Ecto neural progenitor cell (in vitro differentiated cells): ENCODE measurements around the gene SYCE1.
"Not testable (repeated sequence)": the region's sequence is repeated elsewhere in the genome, so short reads cannot be mapped to it uniquely, and the experiment has no call there.

Source experiments
- DNase-seq: peaks from one replicate; pipeline ENCODE4 v3.0.0-alpha.2; 2018; ENCODE audit warnings: low spot score

SYCE1 gene

DNA sequence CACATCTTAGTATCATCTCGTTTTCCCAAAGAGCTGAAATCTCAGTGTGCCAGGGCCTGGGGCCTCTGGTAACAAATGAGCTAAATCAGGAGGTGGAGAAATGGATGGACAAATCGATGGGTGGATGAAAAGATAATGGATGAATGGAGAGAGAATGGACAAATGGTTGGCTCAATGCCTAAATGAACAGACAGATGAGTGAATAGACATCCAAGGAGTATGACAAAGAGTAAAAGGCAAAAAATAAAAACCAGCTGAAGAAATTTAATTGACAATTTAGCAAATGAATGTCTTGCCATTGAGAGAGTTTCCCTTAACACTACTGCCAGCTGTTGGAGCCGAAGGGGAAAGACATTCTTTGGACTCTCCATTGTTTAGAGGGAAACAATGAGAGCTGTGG is 8.0 kb downstream of the SYCE1 start:
- DNase-seq, result no peak

DNA sequence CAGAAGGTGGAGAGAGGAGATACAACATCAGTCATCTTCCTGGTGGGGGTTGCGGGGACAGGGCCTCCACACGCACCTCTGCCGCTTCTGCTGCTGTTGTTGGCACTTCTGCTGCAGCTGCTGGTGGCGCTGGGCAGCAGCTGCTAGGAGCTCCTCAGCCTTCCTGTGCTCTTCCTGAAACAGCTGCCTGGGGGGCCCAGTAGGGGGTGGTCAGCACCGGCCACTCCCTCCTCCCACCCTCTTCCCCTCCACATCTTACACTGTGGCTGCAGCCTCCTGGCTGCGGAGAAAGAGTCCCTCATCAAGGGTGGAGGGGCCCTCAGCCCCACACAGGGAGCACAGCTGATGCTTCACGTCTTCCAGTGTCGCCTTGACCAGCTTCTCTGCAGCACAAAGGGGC is 9.9 kb downstream of the SYCE1 start:
- DNase-seq, result no peak

DNA sequence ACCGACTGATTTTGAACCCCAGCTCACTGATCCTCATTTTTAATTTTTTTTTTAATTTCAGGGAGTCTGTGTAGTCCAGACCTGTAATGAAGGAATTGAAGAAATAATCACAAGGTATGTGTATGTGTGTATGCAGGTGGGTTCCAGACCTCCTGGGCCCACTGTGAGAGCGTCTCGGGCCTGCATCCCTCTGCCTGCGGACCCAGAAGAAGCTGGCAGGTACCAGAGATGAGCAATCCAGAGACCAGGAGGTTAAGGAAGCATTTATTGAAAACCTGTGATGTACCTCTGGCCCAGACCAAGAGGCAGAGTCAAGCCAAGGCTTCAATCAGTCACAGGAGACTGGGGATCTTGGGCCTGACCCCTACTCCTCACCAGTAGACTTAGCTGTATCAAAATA is 10.8 kb downstream of the SYCE1 start:
- DNase-seq, result no peak

- no peak for DNase-seq
Measured at GRCh38 chr10:133544506-133544905, 20.9 kb downstream of the SYCE1 start.

- DNase-seq, result not testable (repeated sequence)
Measured at GRCh38 chr10:133541441-133541975, 23.9 kb downstream of the SYCE1 start.

DNA sequence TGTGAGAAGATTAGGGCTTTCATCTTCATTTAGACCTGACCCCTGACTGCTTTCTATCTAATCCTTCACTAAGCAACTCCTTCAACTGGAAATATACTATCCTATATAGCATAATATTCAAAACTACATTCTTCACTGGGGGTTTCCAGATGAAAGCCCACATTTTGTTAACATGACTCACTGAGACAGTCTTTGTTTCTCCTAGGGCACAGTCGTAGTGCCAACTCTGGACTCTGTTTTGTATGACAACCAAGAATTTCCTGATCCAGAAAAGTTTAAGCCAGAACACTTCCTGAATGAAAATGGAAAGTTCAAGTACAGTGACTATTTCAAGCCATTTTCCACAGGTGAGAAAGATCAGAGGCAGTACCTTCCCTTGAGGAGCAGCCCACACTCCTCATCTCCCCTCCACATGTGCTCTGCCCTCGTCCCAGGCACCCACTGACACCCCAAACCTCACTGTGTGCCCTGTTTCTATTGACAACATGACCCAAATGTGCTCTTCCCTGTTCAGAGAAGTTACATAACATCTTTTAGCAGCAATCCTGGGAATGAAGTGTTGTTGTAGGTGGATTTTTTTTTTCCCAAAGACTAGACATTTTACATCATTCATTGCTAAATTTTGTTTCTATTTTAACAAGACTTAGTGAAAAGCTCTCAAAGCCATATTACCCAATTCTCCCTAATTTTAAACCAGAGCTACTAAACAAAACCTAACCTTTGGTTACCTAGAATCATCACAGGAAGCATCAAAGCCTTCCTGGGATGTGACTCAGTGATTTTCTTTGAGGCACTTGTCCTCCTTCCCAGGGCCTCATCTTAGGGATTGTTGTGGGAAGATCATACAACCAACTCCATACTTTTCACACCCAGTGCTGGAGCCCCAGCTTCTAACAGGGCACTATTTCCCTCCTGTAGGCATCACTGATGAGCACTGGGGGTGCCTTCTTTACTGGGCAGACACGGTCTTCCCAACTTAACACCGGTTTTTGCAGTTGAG is 27.5 kb downstream of the SYCE1 start:
- no peak for DNase-seq

DNA sequence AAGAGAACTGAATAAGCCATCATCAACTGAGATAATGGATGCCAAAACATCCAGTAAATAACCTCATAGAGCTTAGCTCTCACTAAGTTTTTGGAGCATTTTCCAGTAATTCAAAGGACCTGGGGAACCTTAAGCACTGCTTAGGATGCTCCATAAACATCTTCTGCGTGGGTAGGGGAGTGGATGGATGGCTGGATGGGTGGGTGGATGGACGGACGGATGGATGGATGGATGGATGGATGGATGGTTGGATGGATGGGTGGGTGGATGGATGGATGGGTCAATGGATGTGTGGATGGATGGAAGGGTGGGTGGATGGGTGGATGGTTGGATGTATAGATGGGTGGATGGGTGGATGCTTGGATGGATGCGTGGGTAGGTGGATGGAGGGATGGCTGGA is 29.2 kb downstream of the SYCE1 start:
- no peak for DNase-seq

DNA sequence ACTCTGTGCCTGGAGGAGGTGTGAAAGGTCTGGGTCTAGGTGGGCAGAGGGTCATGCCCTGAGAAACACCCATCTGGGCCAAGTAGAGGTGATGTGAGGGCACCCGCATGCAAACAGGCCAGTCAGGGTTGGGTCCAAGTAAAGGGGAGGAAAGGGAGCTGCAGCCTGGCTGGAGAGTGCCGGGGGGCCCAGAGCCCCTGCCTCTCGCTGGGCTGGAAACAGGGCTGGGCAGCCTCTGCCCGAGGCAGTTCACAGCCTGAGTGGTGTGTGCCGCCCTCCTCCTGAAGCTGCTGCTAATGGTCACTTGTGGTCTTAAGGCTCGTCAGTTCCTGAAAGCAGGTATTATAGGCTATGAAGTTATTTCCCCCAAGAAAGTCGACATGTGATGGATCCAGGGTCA is 31.0 kb downstream of the SYCE1 start:
- DNase-seq, result no peak

- no peak for DNase-seq
Measured at GRCh38 chr10:133532871-133533270, 32.5 kb downstream of the SYCE1 start.

DNA sequence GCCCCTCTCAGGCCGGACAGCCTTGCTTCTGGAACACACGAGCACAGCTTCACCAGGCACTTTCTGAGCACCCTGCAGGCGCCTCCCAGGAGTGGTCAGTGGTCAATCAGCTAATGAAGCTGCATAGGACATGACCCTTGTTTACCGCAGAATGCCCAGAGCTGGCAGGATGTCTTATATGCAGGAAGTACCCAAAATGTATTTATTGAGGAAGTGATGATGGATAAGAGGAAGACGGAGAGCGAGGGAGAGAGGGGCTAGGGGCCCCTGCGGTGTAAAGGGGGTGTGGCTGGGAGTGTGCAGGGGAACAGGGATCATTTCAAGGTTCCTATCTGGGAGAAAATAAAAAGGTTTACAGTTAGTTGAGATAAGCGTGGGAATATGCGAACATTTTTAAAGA is 34.9 kb downstream of the SYCE1 start:
- DNase-seq, result no peak

DNA sequence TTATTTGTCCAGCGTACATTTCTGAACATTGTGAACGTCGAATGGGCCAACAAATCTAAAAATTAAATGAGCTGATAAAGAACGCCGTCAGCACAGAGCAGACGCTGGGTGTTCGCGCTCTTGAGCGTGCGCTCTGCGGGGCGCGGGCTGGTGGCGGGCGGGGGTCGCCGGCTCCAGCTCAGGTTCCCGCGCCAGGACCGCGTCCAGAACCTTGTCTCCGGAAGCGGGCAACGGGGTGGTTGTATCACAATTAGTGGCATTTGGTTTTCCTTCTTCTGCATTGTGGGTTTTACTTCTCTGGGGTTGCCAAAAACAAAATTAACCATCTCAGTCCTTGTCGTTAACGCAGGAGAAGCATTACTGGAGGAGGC is 35.8 kb downstream of the SYCE1 start:
- no peak for DNase-seq

DNA sequence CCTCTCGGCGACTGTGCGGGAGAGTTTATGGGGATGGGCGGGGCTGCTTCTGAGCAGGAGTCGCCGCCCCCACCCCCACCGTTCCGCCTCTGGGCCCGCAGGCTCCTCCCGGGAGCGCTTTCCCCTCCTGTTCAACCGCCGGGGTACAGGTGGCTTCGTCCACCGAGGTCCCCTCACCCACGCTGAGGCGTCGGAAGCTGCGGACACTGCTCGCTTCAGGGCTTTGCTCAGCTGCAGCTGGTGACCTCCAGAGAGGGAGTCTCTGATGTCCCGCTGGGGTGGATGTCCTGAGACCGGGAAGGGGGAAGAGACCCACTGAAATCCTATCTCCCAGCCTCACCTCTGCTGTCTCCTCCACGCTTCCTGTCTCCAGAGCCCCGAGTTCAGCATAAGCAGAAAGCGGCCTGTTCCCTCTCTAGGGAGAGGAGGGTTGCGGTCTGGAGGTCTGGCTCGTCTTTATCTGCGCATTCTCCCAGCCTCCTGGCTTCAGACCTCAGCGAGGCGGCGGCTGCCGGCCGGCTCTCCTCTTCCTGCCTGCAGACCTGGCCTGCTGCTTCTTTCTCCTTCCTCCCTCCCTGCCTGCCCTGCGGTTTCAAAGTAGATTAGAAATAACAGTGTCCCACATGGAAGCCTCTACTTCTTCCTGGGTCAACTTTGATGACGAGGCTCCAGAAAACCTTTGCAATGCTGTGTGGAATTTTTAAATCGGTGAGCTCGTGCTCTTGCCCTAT is 36.4 kb downstream of the SYCE1 start:
- DNase-seq, result no peak

DNA sequence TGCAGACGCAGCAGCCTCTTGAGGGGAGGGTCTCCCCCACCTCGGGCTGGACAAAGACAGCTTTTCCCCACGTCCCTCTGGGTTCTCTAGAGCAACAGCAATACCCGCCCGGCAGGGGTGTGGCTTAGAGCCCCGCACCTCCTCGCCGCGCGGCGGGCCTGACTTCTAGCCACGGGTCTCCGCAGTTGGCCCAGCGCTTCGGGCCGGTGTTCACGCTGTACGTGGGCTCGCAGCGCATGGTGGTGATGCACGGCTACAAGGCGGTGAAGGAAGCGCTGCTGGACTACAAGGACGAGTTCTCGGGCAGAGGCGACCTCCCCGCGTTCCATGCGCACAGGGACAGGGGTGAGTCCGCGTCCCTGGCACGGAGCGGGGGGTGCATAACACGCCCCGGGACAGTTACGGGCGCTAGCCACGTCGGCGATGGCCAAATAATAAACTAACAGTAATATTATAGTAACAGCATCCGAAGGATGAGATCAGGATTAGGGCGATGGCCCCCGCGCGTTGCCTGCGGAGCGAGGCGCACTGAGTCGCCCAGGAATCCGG is 37.0 kb downstream of the SYCE1 start:
- no peak for DNase-seq

- DNase-seq, result no peak
Measured at GRCh38 chr10:133527771-133528271, 37.6 kb downstream of the SYCE1 start.

DNA sequence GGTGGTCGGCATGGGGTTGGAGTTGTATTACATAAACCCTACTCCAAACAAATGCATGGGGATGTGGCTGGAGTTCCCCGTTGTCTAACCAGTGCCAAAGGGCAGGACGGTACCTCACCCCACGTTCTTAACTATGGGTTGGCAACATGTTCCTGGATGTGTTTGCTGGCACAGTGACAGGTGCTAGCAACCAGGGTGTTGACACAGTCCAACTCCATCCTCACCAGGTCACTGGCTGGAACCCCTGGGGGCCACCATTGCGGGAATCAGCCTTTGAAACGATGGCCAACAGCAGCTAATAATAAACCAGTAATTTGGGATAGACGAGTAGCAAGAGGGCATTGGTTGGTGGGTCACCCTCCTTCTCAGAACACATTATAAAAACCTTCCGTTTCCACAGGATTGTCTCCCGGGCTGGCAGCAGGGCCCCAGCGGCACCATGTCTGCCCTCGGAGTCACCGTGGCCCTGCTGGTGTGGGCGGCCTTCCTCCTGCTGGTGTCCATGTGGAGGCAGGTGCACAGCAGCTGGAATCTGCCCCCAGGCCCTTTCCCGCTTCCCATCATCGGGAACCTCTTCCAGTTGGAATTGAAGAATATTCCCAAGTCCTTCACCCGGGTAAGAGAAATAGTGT is 38.3 kb downstream of the SYCE1 start, which contains the start of gene CYP2E1:
Gene CYP2E1, plus strand, starts transcription at position 407 of the 632 bp plus-strand sequence. Its CDS starts 33 bp downstream, at position 440.
- no peak for DNase-seq

GRCh38 chr10:133525444-133525843 is 39.9 kb downstream of the SYCE1 start:
- no peak for DNase-seq

- DNase-seq, result no peak
Measured at GRCh38 chr10:133523631-133524203, 41.7 kb downstream of the SYCE1 start.

- no peak for DNase-seq
Measured at GRCh38 chr10:133520193-133520738, 45.1 kb downstream of the SYCE1 start.

DNA sequence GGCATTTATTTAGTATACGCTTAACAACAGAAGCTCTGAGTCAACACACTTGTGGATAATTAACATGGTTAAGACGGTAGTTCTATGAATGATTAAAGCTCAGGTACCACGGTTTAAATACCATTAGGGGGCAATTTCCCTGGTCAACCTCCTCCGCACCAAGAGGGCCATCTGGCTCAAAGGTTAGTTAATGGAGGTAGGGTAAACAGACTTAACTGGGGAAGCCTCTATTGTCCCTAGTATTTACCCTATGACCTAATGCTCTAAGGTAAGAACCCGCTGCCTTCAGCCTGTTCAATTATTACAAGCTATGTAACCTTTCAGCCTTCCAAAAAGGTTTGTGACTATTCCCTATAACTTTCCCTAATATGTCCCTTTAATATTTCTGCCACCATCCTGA is 46.9 kb downstream of the SYCE1 start:
- DNase-seq, result not testable (repeated sequence)

DNA sequence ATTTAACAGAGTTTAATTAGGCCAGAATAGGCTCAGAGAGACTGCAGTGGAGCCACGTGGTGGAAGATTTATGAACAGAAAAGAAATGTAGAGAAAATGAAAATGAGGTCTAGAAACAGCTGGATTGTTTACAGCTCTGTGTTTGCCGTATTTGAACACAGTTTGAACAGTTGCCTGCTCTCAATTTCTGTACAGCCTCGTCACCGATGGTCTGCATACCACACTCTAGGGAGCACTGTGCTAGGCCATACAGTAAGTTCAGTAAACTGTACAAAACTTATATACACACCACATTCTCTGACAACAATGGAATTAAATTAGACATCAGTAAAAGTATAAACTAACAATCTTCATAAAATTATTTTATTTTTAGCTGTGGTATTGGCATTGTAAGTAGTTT is 49.3 kb downstream of the SYCE1 start:
- no peak for DNase-seq

- no peak for DNase-seq
Measured at GRCh38 chr10:133515471-133515870, 49.9 kb downstream of the SYCE1 start.
